ENCODE data around the gene LRRC30.

Gene LRRC30

GRCh38 chr18:7242926-7243325, 12.0 kb downstream of the LRRC30 start:
- no peak for DNase-seq

GRCh38 chr18:7248877-7249276, 18.0 kb downstream of the LRRC30 start:
- DNase-seq: no peak

- DNase-seq: no peak
These were observed 23.3 kb downstream of the LRRC30 start for GRCh38 chr18:7254163-7254562.

- DNase-seq: no peak
These were observed 24.2 kb downstream of the LRRC30 start for GRCh38 chr18:7255054-7255453.

GRCh38 chr18:7255643-7256042, 24.8 kb downstream of the LRRC30 start:
- DNase-seq: no peak

- DNase-seq: no peak
These were observed 25.9 kb downstream of the LRRC30 start for GRCh38 chr18:7256618-7257425.

GRCh38 chr18:7257426-7257740, 26.5 kb downstream of the LRRC30 start:
- DNase-seq: no peak

GRCh38 chr18:7259475-7259874, 28.6 kb downstream of the LRRC30 start:
- no peak for DNase-seq

- no peak for DNase-seq
These were observed 30.3 kb downstream of the LRRC30 start for GRCh38 chr18:7261199-7261598.

- no peak for DNase-seq
These were observed 37.1 kb downstream of the LRRC30 start for GRCh38 chr18:7267973-7268372.

GRCh38 chr18:7269942-7270341, 39.1 kb downstream of the LRRC30 start:
- no peak for DNase-seq

GRCh38 chr18:7272311-7273049, 41.6 kb downstream of the LRRC30 start:
- no peak for DNase-seq

- no peak for DNase-seq
These were observed 42.5 kb downstream of the LRRC30 start for GRCh38 chr18:7273301-7273921.

GRCh38 chr18:7281579-7281978, 50.7 kb downstream of the LRRC30 start:
- DNase-seq: no peak
